HG03575 (cell line): ENCODE measurements around the gene GSE1.

ENCODE experiments used
- ATAC-seq: cut with Tn5 transposase; IDR thresholded peaks from one replicate; pipeline ENCODE4 v1.9.1; 2021; ENCODE audit not compliant: unreplicated experiment, insufficient number of reproducible peaks, low FRiP score; ENCODE audit errors: extremely low read depth

The GSE1 gene

DNA sequence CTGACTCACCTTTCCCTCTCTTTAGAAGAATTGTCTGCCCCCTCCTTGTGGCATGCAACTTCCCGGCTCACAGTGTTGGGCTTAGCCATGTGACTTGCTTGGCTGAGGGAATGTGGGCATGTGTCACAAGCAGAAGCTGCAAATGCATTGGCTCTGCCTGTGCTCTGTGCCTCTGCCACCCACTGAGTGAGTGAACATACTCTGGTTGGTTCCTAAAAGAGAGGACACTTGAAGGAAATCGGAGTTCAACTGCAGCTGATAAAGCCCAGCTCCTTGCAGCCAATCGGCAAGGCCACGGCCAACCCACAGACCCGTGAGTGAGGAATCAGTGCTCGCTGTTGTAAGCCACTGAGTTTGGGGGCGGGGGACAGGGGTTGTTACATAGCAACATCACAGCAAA is 86.5 kb downstream of the GSE1 start:
- no peak for ATAC-seq

DNA sequence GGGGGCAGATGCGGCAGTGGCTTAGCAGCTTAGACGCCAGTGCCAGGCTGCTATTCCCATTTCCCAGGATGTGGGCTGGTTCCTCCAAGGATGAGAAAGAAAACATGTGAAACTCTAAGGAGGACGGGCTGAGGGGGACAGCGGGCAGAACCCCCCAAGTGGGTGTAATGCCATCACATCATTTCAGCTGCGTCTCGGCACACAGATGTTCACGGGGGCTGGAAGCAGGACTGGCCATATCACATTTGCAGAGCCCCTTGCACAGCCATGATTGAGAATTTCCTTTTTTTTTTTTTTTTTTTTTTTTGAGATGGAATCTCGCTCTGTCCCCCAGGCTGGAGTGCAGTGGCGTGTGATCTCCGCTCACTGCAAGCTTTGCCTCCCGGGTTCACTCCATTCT is 90.9 kb downstream of the GSE1 start:
- ATAC-seq = no peak

DNA sequence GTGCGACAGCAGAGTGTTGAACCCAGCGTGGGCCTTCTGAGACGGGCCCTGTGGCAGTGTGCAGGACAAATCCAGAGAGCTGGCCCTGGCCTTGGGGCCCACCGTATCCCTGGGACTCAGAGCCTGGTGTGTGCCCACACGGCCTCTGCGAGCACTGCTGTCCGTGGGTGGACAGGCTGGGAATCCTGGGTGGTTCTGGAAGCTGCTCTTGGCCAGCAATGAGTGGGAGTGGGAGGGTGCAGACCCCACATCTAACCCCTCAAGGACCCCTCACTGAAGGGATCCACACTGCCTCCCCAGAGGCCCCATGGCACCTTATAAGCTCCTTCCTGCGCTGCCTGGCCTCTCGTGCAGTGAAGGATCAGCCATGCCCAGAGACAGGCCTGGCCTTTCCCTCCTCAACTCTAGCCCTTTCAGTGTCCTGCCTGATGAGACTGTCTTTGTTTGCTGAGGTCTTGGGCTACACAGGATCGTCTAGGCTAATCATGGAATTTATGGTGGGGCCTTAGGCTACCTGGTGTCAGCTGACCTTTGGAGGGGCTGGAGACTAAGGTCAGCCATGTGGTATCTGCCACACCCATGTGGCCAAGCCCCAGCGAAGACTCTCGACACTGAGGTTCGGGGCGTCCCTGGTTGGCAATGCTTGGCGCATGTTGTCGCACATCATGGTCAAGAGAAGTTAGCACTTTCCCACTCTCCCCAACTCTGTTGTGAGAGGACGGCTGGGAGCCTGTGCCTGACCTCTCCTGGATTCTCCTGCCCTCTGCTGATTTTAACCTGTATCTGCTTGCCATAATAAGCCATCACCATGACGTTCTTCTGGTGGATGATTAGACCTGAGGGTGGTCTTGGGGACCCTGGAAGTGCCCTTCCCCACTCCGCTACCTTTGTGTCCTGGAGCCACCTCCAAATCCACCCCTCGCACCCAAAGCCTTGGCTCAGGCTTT is 92.1 kb downstream of the GSE1 start:
- ATAC-seq = no peak

DNA sequence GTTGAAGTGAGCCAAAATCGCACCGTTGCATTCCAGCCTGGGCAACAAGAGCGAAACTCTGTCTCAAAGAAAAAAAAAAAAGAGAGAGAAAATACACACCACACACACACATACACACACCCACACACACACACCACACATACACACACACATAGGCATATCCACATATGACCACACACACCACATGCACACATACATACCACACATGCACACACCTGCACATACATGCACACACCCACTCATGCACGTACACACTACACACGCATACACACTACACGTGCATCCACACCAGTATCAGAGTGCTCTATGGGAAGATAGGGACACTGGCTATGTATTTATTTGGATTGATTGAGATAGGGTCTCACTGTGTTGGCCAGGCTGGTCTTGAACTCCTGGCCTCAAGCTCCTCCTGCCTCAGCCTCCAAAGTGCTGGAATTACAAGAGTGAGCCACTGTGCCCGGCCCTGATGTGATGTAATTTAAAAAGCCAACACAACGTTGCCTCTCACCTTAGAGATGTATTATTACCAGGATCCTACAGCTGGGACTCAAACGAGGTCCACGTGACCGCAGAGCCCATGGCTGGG is 93.4 kb downstream of the GSE1 start:
- no peak for ATAC-seq

DNA sequence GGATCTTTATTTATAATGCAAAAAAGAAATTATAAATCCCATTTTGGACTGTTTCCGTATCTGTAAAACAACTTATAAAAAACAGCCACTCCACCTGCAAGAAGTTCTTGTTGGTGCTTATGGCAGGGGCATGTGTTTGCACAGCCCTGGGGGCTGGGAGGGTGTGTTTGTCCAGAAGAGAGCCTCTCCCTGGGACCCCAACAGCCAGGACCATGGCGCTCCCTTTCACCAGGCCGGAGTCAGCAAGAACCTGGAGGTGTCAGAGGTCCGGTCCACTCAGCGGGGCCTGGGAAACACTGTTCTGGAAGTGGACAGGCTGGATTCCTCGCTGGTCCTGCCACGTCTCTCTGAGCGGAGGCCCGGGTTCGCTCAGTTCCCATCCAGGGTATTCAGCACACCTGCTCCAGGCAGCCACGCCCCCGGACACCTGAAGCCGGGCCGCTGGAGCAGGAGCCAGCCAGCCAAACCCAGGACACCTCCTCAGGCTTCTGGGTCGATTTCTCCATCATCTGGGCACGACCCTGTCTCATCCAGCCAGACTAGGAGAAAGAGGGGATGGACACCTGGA is 94.5 kb downstream of the GSE1 start:
- no peak for ATAC-seq

DNA sequence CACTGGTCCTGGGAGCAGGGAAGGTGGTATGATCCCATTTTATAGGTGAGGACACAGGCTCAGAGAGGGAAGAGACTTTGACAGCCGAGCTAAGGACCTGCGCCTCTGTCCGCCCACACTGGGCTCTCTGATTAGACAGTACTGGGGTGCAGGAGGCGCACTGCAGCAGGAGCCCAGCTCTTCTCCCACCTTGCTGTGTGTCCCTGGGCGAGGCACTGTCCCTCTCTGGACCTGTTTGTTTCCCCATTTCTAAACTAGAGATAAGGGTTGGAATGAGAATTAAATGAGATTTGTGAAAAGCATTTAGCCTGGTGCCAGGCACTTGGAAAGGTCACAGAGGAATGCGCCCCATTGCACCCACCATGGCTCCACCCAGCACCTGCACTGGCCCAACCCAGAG is 95.2 kb downstream of the GSE1 start:
- no peak for ATAC-seq

DNA sequence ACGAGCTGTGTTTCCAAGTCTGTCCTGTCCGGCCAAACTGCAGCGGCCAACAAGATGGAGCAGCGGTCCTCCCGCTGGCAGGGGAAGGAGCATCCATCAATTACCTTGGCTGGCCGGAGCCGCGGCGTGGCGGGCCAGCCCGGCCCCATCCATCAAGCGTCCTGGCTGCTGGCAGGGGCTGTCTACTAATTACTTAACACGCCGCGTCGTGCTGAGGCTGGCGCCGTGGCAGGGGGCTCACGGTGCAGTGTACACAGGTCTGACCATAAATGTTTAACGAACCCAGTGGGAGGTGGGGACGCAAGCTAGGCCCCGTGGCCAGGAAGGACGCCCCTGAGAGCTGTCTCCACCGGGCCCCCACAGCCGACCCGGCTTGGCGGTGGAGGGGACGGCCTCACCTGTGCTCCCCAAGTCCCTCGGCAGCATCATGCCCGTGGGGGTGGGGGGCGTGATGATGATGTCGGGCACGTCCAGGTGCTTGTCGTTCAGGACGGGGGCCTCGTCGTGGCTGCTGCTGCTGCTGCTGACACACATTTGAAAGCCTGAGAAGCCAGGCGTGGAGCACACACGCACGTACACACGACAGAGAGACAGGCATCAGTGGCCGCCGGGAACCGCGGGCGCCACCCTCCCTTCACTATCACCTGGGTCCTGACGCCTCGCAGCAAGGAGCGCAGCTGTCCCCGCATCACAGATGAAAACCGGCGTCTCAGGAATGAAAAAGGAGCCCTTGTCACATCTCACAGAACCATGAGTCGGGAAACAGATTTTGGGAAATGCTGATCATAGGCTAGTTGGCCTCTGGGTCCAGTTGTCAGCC is 96.9 kb downstream of the GSE1 start:
- ATAC-seq = no peak

DNA sequence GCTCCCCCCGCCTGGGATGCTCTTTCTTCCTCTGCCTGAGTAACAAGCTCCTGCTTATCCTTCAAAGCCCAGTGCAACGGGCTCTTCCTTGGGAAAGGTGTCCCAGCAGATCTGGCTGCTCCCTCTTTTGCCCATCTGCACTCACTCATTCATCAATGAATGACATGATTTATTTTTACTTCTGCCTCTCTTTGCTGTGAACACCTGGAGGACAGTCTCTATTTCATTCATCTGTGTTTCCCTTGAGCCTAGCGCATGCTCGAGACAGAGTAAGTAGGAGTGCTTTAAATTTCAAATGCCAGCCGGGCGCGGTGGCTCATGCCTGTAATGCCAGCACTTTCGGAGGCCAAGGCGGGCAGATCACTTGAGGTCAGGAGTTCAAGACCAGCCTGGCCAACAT is 97.6 kb downstream of the GSE1 start:
- ATAC-seq = no peak

DNA sequence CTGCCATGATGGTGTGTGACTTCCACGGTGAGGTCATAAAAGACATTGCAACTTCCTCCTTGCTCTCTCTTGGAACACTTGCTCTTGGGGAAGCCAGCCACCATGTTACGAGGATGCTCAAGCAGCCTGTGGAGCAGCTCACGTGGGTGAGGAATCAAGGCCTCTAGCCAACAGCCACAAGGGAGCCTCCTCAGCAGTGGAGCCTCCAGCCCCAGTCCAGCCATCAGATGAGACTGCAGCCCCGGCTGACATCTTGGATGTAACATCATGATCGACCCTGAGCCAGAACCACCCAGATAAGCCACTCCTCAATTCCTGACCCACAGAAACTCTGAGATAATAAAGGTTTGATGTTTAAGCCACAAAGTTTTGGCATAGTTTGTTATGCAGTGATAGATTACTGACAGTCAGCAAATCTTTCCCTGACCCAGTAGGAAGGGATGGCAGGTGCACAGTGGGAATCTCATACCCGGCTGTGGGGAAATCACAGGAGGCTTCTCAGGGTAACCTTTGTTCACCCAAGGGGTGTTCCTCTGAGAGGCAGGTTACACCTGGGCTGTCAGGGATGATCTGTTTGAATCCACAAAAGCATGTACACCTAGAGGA is 99.0 kb downstream of the GSE1 start:
- no peak for ATAC-seq

DNA sequence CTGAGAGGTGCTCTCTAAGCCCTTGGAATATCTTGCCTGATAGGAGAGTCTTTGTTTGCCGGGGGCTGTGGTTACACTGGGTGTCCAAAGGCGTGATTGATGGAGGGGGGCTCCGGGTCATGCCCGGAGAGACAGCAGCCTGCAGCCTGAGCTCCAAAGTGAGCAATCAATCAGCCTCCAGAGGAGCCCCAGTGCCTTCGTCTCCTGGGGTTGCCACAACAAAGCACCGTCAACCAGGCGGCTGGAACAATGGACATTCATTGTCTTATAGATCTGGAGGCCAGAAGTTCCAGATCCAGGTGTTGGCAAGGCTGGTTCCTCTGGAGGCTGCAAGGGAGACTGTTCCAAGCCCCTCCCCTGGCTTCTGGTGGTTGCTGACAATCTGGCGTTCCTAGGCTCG is 99.7 kb downstream of the GSE1 start:
- no peak for ATAC-seq

DNA sequence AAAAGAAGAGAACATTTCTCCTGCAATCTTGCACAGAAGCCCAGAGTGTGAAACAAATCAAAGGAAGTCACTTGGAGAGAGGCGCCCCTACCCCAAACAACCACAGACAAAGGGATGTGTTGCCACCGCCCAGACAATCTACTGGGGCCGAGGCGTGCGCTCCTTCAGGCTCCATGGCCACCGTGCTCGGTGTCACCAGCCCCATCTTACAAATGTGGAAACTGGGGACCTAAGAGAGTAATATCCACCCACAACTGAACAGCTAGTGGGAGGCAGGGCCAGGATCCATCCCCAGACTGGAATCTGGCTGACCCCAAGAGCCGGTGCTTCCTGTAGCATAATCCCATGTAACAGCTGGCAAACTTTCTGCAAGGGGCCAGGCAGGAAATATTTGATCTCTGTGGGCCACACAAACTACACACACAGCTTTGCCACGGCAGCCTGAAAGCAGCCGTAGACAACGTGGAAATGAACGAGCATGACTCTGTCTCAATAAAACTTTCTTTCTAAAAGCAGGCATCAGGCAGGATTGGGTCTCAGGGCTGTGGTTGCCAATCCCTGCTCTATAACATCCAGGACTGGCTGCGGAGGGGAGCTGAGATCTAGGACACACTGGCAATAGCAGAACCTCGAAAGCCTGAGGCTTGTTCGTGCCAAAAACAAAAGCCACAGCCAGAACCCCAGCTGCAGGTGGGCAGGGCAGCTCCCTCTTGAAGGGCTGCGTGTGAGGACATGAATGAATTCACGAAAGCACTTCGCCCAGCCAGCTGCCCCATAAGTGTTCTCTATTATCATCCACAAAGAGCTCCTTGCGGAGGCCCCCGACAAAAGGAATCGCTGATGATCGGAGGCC is 102.3 kb downstream of the GSE1 start:
- ATAC-seq = no peak

DNA sequence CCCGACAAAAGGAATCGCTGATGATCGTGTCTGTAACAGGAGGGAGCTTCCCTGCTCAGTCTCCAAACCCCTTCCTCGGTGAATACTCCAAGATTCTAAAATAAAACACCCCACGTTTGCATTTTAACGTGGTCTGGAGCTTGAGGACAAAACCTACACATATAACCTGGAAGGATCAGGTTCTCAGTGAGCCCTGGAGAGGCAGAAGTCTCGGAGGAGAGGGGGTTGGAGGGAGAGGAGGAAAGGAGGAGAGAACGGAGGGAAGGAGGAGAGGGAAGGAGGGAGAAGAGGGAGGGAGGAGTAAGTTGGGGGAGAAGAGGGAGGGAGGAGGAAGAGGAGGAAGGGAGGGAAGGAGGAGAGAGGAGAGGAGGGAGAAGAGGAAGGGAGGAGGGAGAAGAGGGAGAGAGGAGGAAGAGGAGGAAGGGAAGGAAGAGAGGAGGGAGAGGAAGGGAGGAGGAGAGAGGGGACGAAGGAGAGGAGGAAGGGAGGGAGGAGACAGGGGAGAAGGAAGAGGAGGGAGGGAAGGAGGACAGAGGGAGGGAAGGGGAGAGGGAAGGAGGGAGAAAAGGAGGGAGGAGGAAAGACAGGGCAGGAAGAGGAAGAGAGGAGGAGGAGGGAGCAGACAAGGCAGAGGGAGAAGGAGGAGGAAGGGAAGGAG is 103.0 kb downstream of the GSE1 start:
- no peak for ATAC-seq

DNA sequence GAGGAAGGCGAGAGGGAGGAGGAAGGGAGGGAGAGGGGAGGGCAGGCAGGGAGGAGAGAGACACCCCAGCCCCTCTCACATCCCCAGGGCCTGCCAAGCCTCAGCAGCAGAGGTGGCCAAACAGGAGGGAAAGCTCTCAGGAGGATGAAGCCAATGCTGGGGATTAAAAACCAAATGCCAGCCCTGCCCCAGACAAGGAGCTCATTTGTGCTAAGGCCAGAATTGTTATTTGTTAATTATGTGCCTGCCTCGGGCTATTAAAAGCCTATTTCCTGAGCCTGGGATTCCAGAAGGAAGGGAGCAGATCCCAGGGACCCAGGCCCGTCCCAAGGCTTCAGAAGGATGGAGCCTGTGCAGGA is 103.5 kb downstream of the GSE1 start:
- ATAC-seq = no peak

DNA sequence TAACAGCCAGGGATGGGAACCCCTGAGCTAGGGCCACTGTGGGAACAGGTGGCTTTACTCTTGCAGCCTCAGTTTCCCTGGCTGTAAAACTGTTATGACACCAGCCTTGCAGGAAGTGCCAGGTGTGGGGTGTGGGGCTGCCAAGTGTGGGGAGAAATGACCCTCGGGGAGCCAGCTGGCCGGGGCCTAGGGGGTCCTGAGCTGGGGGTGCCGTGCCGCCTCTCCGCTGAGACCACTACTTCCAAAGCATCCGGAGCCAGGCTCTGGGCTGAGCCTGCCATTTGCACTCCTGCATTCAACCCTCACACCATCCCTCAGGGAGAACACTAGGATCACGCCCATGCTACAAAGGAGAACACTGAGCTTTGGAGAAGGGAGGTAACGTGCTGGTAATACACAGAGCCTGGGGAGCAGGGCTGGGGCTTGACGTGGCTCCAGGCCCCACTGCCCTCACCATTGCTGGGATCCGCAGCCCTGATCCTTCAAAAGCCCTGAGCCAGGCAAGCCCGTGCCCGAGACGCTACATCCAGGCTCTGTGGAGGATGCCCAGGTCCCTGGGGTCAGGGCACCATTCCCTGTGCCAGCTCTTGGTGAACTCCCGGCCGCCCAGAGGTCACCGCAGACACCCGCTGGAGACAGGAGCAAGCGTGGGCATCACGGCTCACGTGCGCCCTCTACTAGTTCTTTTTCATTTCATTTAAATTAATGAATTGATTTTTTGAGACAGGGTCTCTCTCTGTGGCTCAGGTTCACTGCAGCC is 104.5 kb downstream of the GSE1 start:
- no peak for ATAC-seq

DNA sequence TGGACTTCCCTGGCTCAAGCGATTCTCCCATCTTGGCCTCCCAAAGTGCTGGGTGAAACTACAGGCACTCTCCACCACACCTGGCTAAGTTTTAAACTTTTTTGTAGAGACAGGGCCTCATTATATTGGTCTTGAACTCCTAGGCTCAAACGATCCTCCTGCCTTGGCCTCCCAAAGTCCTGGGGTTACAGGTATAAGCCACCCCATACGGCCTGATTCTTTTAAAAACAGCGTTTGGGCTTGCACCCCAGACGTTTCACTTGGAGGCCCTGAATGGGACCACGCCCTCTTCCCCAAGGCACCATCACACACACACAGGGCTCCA is 105.0 kb downstream of the GSE1 start:
- ATAC-seq = no peak

DNA sequence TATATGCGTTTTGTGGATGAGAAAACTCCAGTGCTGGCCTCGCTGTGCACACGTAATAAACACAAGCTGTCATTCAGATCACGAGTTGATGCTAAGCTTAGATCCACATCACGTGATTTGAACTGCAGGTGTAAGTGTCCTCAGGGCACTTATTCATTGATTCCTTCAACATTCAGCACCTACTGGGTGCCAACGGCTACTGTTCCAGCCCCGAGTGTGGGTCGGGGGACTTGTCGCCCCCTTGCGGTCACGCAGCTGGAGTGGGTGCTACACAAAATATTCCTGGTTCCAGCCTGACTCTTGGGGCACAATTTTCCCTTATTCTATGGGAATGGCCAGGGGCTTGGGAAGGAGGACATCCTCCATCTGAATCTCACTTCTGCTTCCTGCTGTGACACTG is 105.6 kb downstream of the GSE1 start:
- ATAC-seq = no peak

DNA sequence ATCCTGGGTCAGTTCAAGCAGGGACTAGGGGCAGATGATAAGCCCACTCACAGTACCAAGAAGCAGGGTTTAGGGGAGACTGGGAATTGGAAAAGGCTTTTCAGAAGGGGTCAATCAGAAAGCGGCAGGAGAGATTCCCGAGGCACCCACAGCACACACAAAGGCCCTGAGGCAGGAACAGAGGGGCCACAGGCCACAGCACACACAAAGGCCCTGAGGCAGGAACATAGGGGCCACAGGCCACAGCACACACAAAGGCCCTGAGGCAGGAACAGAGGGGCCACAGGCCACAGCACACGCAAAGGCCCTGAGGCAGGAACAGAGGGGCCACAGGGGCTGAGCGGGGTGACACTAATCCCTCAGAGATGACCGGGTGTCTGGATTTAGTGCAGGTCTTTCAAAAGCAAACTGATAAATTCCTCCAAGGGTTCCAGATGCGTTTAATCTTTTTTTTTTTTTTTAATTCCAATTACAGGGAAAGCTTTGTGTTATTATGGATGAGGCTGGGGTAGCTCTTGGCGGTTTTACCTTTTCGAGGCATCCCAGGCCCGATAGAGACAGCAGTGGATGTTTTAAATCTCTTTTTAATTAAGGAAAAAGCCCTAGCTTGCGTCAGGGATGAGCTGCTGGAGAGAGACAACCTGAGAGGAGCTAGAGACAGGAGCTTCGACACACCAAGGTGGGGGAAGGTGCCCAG is 106.6 kb downstream of the GSE1 start:
- ATAC-seq = no peak
